Stimulated activated CD8-positive, alpha-beta memory T cell treated with anti-CD3 and anti-CD28 coated beads, Interleukin-2, amount 100 ng/mL, for 1 hour (primary cell): ENCODE data around the gene LIMCH1.

Experiments
- DNase-seq, 2 donors: peaks; one replicate each; pipeline ENCODE4 v3.0.0-alpha.2; 2020; ENCODE audit warnings: low read depth in 2 of 2

Gene LIMCH1

DNA sequence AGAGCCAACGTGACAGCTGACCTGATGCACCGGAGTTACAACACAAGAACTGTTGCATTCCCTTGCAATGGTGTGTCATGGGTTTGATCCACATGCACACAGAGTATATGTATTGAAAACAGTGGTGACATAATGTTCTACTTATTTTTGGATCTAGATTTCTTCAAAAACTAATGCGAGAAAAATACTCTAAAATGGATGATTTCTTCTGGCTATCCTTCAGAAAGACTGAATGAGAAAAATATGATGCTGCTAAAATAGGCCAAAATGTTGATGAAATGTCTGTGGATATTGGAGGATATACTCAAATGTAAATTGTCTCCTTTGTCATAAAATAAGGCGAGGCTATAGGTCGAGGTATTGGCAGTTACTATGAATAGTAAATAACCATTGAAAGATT lies 30.4 kb downstream of the LIMCH1 start:
- no peak for DNase-seq

GRCh38 chr4:41569961-41570360 lies 32.0 kb downstream of the LIMCH1 start:
- DNase-seq: no peak

- DNase-seq: no peak
Observed at GRCh38 chr4:41571422-41571821, 33.5 kb downstream of the LIMCH1 start.

DNA sequence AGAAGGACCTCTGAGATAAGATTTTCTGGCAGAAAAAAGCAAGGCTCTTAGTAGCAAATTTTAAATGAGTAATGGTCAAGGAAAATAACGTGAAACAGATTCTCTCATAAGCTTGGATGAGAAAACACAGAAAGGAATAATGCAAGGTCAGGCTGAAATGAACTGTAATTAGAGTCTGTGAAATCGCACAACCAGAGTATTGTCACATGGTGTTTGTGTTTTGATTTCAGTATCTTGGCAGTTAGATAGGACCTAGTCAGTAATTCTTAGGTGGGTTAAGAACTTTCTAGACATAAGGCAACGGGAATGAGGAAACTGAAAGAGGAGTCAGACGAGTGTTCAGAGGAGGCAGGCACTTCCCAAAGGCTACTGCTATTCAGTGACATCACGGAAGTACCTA lies 34.6 kb downstream of the LIMCH1 start:
- DNase-seq: no peak

- DNase-seq: no peak
Observed at GRCh38 chr4:41572956-41573355, 35.0 kb downstream of the LIMCH1 start.

DNA sequence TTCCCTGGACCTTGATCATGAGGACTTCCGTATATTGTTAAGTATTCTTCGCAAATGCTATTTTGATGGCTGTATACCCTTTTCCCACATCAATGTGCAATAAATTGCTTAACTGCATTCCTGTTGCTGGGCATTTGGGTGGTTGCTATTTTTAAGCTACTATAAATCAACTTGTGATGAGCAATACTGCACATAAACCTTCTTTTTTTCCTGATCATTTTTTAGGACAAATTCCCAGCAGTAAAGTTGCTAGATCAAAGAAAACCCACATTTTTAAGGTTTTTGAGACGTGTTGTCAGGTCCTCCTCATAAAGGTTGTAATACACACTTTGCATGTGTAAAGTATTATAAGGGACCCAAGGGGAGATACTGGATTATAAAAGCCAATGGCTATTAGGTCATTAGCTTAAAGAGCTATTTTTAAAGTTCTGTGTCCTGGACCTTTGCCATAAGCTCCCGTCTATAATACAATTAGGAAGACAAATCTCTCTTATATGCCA lies 35.6 kb downstream of the LIMCH1 start:
- DNase-seq: no peak

- DNase-seq: no peak
Observed at GRCh38 chr4:41575207-41575606, 37.2 kb downstream of the LIMCH1 start.

GRCh38 chr4:41575665-41576064 lies 37.7 kb downstream of the LIMCH1 start:
- no peak for DNase-seq

GRCh38 chr4:41579043-41579442 lies 41.1 kb downstream of the LIMCH1 start:
- no peak for DNase-seq

- DNase-seq: no peak
Observed at GRCh38 chr4:41579526-41579925, 41.6 kb downstream of the LIMCH1 start.

GRCh38 chr4:41580007-41580406 lies 42.0 kb downstream of the LIMCH1 start:
- DNase-seq: no peak

GRCh38 chr4:41586675-41587225 lies 48.8 kb downstream of the LIMCH1 start:
- no peak for DNase-seq

- no peak for DNase-seq
Observed at GRCh38 chr4:41587286-41587685, 49.3 kb downstream of the LIMCH1 start.

DNA sequence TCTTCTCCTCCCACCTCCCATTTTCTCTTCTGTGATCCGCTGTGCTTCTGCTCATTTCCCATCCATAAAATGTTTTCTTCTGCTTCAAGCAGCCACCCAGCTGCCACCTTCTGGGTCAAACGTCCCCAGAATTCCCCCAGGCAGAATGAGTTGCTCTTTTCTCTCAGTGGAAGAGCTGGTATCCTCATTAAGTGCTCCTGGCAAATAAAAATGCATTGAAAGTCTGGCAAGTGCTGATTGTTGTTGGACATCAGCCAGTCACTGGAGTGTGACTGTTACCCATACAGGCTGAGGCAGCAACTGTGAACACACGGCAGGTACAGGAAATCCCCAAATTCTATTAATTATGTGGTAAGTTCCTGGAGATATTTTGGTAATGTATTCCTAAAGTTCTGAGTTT lies 52.6 kb downstream of the LIMCH1 start:
- DNase-seq: no peak

- DNase-seq: no peak
Observed at GRCh38 chr4:41594432-41594831, 56.5 kb downstream of the LIMCH1 start.

DNA sequence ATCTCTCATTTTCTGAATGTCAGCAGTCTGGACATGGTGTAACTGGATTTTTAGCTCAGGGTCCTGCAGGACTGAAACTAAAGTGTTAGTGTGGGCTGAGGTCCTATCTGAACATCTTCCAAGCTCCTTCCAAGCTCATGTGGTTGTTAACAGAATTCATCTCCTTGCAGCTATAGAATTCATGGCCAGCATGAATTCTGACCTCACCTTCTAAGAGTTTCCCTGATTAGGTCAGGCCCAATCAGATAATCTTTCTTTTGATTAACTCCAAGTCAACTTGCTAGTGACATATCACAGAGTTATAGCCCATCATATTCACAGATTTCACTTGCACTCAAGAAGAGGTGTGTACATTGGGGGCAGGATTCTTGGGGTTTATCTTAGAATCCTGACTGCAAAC lies 59.5 kb downstream of the LIMCH1 start:
- no peak for DNase-seq

- DNase-seq: no peak
Observed at GRCh38 chr4:41598580-41598979, 60.6 kb downstream of the LIMCH1 start.

DNA sequence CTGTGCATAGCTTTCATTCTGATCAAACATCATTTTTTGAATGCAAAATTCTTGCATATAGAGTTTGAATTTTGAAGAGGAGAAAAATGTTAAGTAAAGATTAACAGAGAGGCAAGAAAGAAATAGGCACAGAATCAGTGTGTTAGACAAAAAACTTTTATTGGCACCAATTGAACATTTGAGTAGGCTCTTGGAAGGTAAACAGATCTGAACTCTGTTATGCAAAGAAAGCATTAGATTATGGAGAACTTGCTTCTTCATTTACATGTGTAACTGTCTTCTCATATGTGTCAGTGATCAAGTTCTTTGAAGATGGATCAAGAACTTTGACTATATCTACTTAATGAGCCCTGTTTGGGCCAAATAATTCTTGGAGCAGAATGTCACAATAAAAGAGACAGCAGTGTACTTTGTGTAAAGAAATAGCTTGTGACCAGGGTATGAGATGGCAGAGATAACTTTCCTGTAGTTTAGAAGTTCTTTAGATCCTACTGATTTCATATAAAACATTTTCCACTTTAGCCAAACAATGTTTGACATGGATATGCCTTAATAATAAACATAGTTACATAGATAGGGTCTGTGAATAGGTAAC lies 61.3 kb downstream of the LIMCH1 start:
- DNase-seq: no peak

GRCh38 chr4:41600243-41600912 lies 62.4 kb downstream of the LIMCH1 start:
- DNase-seq: no peak

DNA sequence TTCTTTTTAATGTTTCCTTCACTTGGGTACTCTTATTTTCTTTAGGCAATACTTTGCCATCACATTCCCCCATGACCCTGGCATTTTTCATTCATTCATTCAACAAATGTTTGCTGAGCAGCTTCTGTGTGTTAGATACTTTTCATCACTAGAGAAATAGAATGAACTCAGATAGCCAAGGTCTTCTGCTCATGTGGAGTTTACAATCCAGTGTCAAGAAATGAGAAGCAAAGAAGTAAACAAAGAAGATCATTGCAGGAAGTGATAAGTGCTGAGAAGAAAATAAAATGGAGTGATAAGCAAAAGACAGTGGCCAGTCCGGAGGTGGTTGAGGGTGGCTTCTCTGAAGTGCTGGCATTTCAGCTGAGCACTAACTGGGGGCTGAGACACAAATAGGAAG lies 63.1 kb downstream of the LIMCH1 start:
- no peak for DNase-seq

- DNase-seq: no peak
Observed at GRCh38 chr4:41602113-41602512, 64.2 kb downstream of the LIMCH1 start.

GRCh38 chr4:41602886-41603498 lies 65.0 kb downstream of the LIMCH1 start:
- no peak for DNase-seq

DNA sequence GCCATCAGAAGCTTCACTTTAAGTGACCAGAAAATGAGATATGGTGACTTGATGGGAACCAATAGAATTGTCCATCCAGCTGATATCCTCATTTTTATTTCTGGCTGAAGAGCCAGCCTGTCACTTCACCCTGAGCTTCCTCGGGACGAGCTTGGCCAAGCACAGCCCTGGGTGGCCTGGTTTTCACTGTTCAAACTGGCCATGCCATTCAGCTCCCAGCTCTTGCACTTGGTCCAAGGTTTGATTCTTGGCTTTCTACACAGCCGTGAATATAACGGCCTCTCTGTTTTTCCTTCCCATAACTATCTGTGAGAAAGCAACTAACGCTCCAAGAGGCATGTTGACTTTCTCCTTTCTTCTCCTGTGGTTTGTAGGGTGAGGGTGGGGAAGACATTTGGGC lies 71.9 kb downstream of the LIMCH1 start:
- DNase-seq: no peak
